GM10266 (cell line): ENCODE results near the gene EAF1.

Experiments
- DNase-seq: peaks from one replicate; pipeline ENCODE4 v3.0.0; 2012; ENCODE audit errors: extremely low spot score
- CTCF ChIP-seq: IDR thresholded peaks from 2 replicates; pipeline ENCODE4 v1.5.1; 2012; ENCODE audit warnings: mild to moderate bottlenecking, low read depth; ENCODE audit not compliant: control insufficient read depth, insufficient read depth; ENCODE audit errors: missing control alignments

Gene EAF1

GRCh38 chr3:15486020-15486419, 58.6 kb downstream of the EAF1 start:
- no peak for TF ChIP-seq CTCF
- DNase-seq, result no peak

GRCh38 chr3:15486979-15487378, 59.6 kb downstream of the EAF1 start:
- no peak for DNase-seq
- no peak for TF ChIP-seq CTCF

GRCh38 chr3:15488002-15488401, 60.6 kb downstream of the EAF1 start:
- no peak for TF ChIP-seq CTCF
- no peak for DNase-seq

- no peak for DNase-seq
- no peak for TF ChIP-seq CTCF
Observed at GRCh38 chr3:15490158-15490557, 62.8 kb downstream of the EAF1 start.

- DNase-seq, result no peak
- TF ChIP-seq CTCF, result no peak
Observed at GRCh38 chr3:15491143-15491542, 63.7 kb downstream of the EAF1 start.
